Common myeloid progenitor, CD34-positive (primary cell): ENCODE results near the gene IFT43.

ENCODE experiments used
- CTCF ChIA-PET: fragments of 350-600 bp; sonication (Branson Sonifier 250); formaldehyde crosslinking; loops from one replicate; lab custom pipeline; 2021; ENCODE audit warnings: antibody characterized with exemption; lab: Charles Lee
- POLR2A ChIA-PET: fragments of 350-600 bp; sonication (Branson Sonifier 250); formaldehyde crosslinking; loops from one replicate; lab custom pipeline; 2021; ENCODE audit warnings: antibody characterized with exemption; lab: Charles Lee
- DNase-seq, 3 donors: peaks; one replicate each; pipeline versions ENCODE4 v3.0.0 to v3.0.0-alpha.2; 2013
- H3K27ac ChIP-seq, 2 experiments: 1 replicate in 1 of 2; 2 replicates in 1 of 2; pipeline ENCODE4 v1.7.0; 2013; ENCODE audit warnings: inconsistent platforms in 2 of 2, low read length in 2 of 2, mild to moderate bottlenecking in 2 of 2, low read depth in 1 of 2, moderate library complexity in 1 of 2; ENCODE audit not compliant: severe bottlenecking in 2 of 2, insufficient read depth in 1 of 2, poor library complexity in 1 of 2
- H3K27me3 ChIP-seq, 5 experiments: replicated peaks in 2 of 5; 1 replicate in 3 of 5; 2 replicates in 2 of 5; pipeline versions ENCODE4 v1.6.1 to v1.7.0; 2013; ENCODE audit warnings: low read length in 4 of 5, mild to moderate bottlenecking in 2 of 5, moderate library complexity in 2 of 5, inconsistent platforms in 1 of 5; ENCODE audit not compliant: insufficient read depth in 5 of 5, control insufficient read depth in 4 of 5
- H3K36me3 ChIP-seq, 4 experiments: 1 replicate in 2 of 4; 2 replicates in 2 of 4; pipeline versions ENCODE4 v1.6.1 to v1.7.0; 2013; ENCODE audit warnings: low read length in 3 of 4, control low read depth in 1 of 4, mild to moderate bottlenecking in 1 of 4; ENCODE audit not compliant: control insufficient read depth in 4 of 4, insufficient read depth in 4 of 4
- H3K4me1 ChIP-seq, 4 experiments: 1 replicate in 3 of 4; 2 replicates in 1 of 4; pipeline versions ENCODE4 v1.6.1 to v1.7.1; 2013; ENCODE audit warnings: low read length in 3 of 4, mild to moderate bottlenecking in 3 of 4, control low read depth in 1 of 4, inconsistent platforms in 1 of 4, moderate library complexity in 1 of 4; ENCODE audit not compliant: control insufficient read depth in 4 of 4, insufficient read depth in 4 of 4; ENCODE audit errors: control extremely low read depth in 1 of 4
- H3K4me3 ChIP-seq, 7 experiments: 1 replicate in 4 of 7; 2 replicates in 3 of 7; pipeline versions ENCODE4 v1.5.1 to v1.7.0; 2013; ENCODE audit warnings: mild to moderate bottlenecking in 7 of 7, low read length in 6 of 7, moderate library complexity in 6 of 7, inconsistent platforms in 2 of 7, low read depth in 2 of 7, control low read depth in 1 of 7; ENCODE audit not compliant: insufficient read depth in 4 of 7, control insufficient read depth in 1 of 7; ENCODE audit errors: extremely low read depth in 1 of 7
- H3K9me3 ChIP-seq, 5 experiments: 1 replicate in 4 of 5; 2 replicates in 1 of 5; pipeline versions ENCODE4 v1.6.1 to v1.7.1; 2013; ENCODE audit warnings: low read length in 4 of 5, mild to moderate bottlenecking in 2 of 5, inconsistent platforms in 1 of 5, low read depth in 1 of 5, moderate library complexity in 1 of 5; ENCODE audit not compliant: control insufficient read depth in 4 of 5, insufficient read depth in 2 of 5; ENCODE audit errors: control extremely low read depth in 1 of 5
- WGBS: methylation state at CpG from one replicate; pipeline ENCODE4 v1.1.5; 2013; ENCODE audit not compliant: insufficient coverage; 5-methylcytosine and 5-hydroxymethylcytosine counted together

The IFT43 gene

DNA sequence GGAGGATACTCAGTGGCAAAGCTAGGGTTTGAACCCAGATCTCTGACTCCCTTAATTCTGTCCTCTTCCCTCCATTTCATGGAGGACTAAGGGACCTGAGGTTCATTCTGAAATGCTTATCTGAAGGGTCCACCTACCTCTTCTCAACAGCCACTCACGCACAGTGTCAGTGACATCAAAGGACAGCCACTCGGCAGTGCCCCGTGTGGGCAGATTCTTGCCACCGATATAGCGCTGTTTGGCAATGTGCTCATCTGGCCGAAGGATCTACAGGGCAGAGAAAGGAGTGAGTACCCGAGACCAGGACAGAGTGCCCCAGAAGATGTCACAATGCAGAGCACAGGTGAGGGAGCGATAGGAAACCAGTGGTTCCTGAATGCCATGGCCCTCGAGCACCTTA, 14.6 kb upstream of the IFT43 start:
- Histone ChIP-seq H3K27me3 (no peaks in the 10 kb centered on the region), H3K27ac (no peak overlapping the region), H3K9me3 (no peaks in the 10 kb centered on the region), H3K36me3 (peaks cover 0 to 4% (median 0%) of the 10 kb centered on the region in 4 experiments), H3K4me1 (no peaks in the 10 kb centered on the region), H3K4me3 (no peak overlapping the region)
- POLR2A ChIA-PET, result no interaction called here
- no peak for DNase-seq
- CTCF ChIA-PET, result interaction anchor here (5.7 kb wide), 1 partner anchor 9 kb away, joined by 34 read pairs; the partner anchor contains the start of gene TGFB3
- WGBS, result 98% methylated on average over 9 of the region's 9 CpGs

DNA sequence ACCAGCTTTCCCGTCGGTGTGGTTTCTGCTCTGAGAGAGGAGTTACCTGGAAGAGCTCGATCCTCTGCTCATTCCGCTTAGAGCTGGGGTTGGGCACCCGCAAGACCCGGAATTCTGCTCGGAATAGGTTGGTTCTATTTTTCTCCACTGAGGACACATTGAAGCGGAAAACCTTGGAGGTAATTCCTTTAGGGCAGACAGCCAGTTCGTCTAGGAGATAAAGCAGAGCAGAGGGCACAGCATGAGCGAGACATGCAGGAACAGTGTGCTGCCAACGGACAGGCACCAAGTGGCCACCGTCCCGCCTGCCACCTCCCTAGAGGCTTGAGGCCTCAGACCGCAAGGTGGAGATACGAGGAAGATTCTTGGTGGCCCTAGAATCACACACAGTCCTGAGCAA, 14.1 kb upstream of the IFT43 start:
- CTCF ChIA-PET, result interaction anchor here (1.2 to 5.7 kb wide), 2 partner anchors 9 to 262 kb away, joined by 4 to 34 read pairs; partner anchors contain the start of gene TGFB3
- POLR2A ChIA-PET, result no interaction called here
- DNase-seq, result no peak
- H3K4me1 ChIP-seq, result no peaks in the 10 kb centered on the region
- H3K4me3 ChIP-seq, result no peak overlapping the region
- H3K36me3 ChIP-seq, result peaks cover 0 to 4% (median 0%) of the 10 kb centered on the region in 4 experiments
- no peaks in the 10 kb centered on the region for H3K9me3 ChIP-seq
- H3K27me3 ChIP-seq, result no peaks in the 10 kb centered on the region
- H3K27ac ChIP-seq, result no peak overlapping the region
- 96% methylated on average over 15 of the region's 15 CpGs for WGBS

DNA sequence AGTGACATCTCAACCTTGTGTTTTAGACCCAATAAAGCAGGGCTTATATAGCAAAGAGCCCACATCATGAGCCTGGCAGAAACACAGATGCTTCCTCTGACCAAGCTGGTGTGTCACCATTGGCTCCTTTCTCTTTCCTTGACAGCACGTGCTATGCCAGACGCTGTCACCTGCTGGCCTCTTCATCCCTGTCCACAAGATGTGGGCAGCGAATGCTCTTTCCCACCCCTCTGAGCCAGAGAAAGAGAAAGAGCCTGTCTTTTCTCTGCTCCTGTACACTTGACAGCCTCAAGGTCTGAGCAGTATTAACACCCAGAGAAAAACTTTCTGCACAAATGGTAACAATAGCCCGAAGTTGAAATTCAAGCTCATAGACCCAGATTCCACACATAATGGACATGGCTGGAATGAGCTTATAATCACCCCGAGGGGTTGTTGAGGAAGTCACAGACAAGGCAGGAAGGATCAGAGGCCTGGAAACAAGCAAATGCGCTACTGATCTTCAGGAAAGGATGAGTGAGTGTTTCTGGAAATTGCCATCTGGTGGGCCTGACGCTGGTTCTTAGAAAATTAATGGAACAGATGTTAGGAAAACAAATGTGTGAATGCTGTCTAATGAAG, 12.7 kb upstream of the IFT43 start:
- ChIA-PET POLR2A (no interaction called here), CTCF (interaction anchor here (0.7 to 1.0 kb wide), 3 partner anchors 9 to 395 kb away, joined by 3 to 4 read pairs (median 3); partner anchors contain the start of gene TGFB3)
- H3K27ac ChIP-seq, result no peak overlapping the region
- H3K36me3 ChIP-seq, result peaks cover 0 to 4% (median 0%) of the 10 kb centered on the region in 4 experiments
- H3K4me1 ChIP-seq, result peaks cover 0 to 3% (median 2%) of the 10 kb centered on the region in 4 experiments
- no peak overlapping the region for H3K4me3 ChIP-seq
- no peaks in the 10 kb centered on the region for H3K9me3 ChIP-seq
- DNase-seq, result peak in 2 of 3 donors; percentile 14 to 37
- WGBS, result 77% methylated on average over 7 of the region's 7 CpGs
- H3K27me3 ChIP-seq, result no peaks in the 10 kb centered on the region

DNA sequence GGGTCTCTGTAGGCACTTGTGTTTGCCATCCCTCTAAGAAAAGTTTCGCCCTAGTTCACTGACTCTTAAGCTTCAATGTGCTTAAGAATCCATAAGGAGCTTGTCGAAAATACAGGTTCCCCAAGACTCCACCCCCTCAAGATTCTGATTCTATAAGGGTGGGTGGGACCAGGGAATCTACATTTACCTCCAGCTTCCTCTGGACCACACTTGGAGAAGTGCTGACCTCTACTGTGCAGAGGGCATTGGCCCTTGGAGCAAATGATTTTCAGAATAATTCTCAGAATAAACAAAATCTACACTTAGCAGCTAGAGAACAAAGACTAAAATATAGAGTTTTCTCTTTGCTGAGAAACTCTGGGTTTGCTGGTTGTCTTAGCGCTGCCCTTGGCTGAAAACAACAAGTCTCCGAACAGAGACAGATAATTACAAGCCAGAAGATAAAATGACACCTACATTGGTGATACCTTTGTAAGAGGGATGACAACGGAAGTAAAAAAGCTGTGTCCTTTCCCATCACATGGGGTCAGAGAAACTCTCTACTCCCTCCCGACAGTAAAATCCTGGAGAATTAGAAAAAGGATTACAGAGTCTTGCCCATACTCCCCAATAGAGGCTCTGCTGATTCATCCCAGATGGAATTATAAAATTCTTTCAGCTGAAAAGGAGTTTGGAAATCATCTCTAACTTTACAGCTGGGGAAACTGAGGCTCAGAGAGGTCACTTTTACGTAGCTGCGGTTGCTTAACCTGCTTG, 8.6 kb upstream of the IFT43 start:
- DNase-seq, result no peak
- ChIA-PET POLR2A (no interaction called here), CTCF (interaction anchor here (0.9 to 13.7 kb wide), 6 partner anchors 8 to 273 kb away, joined by 3 to 147 read pairs (median 19); no protein-coding TSS in a partner anchor)
- whole genome bisulfite sequencing, result 91% methylated on average over 7 of the region's 8 CpGs
- Histone ChIP-seq H3K27me3 (no peaks in the 10 kb centered on the region), H3K9me3 (no peaks in the 10 kb centered on the region), H3K4me1 (peaks cover 4 to 32% (median 25%) of the 10 kb centered on the region in 4 experiments), H3K27ac (no peak overlapping the region), H3K36me3 (no peaks in the 10 kb centered on the region), H3K4me3 (no peak overlapping the region)

DNA sequence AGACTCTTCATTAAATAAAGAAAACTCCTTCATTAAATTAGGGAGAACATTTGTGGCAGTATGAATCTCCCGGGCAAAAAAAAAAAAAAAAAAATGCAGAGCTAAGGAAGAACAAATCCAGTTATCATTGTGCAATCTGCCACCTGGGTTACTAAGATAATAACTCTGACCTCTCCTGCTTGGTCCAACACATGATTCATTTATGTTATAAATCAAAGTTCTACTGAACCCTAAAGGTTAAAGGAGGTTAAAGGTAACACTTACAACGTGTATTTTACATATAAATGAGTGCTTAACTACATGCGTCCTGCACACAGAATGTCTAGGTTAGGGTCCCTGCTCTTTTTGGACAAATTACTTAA, 8.0 kb upstream of the IFT43 start:
- WGBS, result no CpG with 5 or more reads among the region's 3 CpGs
- H3K36me3 ChIP-seq, result no peaks in the 10 kb centered on the region
- DNase-seq, result no peak
- H3K9me3 ChIP-seq, result no peaks in the 10 kb centered on the region
- CTCF ChIA-PET, result interaction anchor here (1.4 to 13.7 kb wide), 4 partner anchors 9 to 267 kb away, joined by 3 to 147 read pairs (median 36); no protein-coding TSS in a partner anchor
- H3K27ac ChIP-seq, result no peak overlapping the region
- no peak overlapping the region for H3K4me3 ChIP-seq
- H3K27me3 ChIP-seq, result no peaks in the 10 kb centered on the region
- POLR2A ChIA-PET, result no interaction called here
- peaks cover 4 to 33% (median 26%) of the 10 kb centered on the region in 4 experiments for H3K4me1 ChIP-seq

DNA sequence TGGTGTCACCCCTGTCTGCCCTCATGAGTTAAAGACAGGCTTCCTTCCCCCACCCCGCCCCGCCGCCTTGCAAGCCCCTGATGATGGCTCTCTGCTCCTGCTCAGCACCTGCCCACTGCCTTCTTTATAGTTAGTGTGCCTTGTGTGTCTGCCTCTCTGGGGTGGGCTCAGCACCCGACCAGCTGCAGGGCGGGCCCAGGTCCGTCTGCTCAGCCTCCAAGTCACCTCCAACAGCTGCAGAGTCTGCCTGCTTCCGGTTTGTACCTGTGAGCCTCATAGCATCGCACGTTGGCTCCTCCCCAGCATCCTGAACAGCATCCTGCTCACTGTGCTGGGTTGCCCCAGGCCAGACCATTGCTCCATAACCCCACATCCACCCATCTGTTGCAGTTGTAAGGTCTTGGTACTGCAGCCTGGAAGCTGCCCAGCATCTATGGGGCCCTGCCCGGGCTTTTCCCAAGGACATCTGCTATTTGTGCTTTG, 7.3 kb upstream of the IFT43 start:
- Histone ChIP-seq H3K4me3 (no peak overlapping the region), H3K4me1 (peaks cover 4 to 37% (median 30%) of the 10 kb centered on the region in 4 experiments), H3K27me3 (peaks cover 0 to 2% (median 0%) of the 10 kb centered on the region in 5 experiments), H3K27ac (no peak overlapping the region), H3K36me3 (no peaks in the 10 kb centered on the region), H3K9me3 (no peaks in the 10 kb centered on the region)
- CTCF ChIA-PET, result interaction anchor here (0.9 to 13.7 kb wide), 8 partner anchors 9 to 401 kb away, joined by 3 to 147 read pairs (median 4); no protein-coding TSS in a partner anchor
- peak in 2 of 3 donors; percentile 28 to 55 for DNase-seq
- POLR2A ChIA-PET, result no interaction called here
- WGBS, result 42% methylated on average over 7 of the region's 10 CpGs
